ENCODE data around the gene ABHD16B. TPM values are rescaled to one million over a fixed set of nuclear protein-coding genes. Genes with fewer than 3 reads are reported as not detected.

The ABHD16B gene
- total RNA-seq, 1 donor, result not detected

DNA sequence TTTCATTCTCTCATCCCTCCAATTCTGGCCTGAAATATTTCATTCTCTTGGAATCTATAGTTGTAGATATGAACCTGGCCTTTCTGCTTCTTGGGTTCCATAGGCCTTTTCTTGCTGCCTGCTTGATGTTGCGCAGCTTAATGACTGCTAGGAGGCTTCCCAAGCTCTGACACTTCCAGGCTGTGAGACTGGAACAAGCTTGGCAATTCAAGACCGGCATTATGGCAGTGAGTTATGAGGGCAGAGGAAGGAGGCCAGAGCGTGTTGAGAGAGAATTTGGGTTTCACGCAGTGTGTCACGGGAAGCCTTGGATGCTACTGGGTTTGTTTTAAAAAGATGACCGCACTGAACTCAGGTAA, 32.7 kb downstream of the ABHD16B start:
- H3K27me3 ChIP-seq (ENCODE audit: insufficient read depth, low read length), result no peaks in the 10 kb centered on the region
- H3K79me2 ChIP-seq (ENCODE audit: insufficient read depth, low read length), result peaks cover 43% of the 10 kb centered on the region
- H4K20me1 ChIP-seq (ENCODE audit: insufficient read depth, low read length), result peaks cover 50% of the 10 kb centered on the region
- no peak overlapping the region for H2AFZ ChIP-seq (ENCODE audit: low read length)
- no peak for DNase-seq (ENCODE audit: insufficient read length, low spot score, missing footprints)
- H3K36me3 ChIP-seq (ENCODE audit: insufficient read depth, low read length), result peaks cover 44% of the 10 kb centered on the region
- peak overlapping the region; percentile 81 for H3K4me3 ChIP-seq (ENCODE audit: insufficient read depth, low read length)
- peak overlapping the region; percentile 93 for H3K4me2 ChIP-seq (ENCODE audit: insufficient read depth, low read length)
- TF ChIP-seq, protein P1, sequence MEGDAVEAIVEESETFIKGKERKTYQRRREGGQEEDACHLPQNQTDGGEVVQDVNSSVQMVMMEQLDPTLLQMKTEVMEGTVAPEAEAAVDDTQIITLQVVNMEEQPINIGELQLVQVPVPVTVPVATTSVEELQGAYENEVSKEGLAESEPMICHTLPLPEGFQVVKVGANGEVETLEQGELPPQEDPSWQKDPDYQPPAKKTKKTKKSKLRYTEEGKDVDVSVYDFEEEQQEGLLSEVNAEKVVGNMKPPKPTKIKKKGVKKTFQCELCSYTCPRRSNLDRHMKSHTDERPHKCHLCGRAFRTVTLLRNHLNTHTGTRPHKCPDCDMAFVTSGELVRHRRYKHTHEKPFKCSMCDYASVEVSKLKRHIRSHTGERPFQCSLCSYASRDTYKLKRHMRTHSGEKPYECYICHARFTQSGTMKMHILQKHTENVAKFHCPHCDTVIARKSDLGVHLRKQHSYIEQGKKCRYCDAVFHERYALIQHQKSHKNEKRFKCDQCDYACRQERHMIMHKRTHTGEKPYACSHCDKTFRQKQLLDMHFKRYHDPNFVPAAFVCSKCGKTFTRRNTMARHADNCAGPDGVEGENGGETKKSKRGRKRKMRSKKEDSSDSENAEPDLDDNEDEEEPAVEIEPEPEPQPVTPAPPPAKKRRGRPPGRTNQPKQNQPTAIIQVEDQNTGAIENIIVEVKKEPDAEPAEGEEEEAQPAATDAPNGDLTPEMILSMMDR (IDR thresholded peaks at IDR 0.05; ENCODE audit: extremely low read depth, low read depth, low read length), result no peak
- no peak overlapping the region for H3K27ac ChIP-seq (ENCODE audit: low read depth, low read length)
- no peaks in the 10 kb centered on the region for H3K9me3 ChIP-seq (ENCODE audit: low read depth, low read length)
- peaks cover 21% of the 10 kb centered on the region for H3K4me1 ChIP-seq (ENCODE audit: insufficient read depth, low read length)

DNA sequence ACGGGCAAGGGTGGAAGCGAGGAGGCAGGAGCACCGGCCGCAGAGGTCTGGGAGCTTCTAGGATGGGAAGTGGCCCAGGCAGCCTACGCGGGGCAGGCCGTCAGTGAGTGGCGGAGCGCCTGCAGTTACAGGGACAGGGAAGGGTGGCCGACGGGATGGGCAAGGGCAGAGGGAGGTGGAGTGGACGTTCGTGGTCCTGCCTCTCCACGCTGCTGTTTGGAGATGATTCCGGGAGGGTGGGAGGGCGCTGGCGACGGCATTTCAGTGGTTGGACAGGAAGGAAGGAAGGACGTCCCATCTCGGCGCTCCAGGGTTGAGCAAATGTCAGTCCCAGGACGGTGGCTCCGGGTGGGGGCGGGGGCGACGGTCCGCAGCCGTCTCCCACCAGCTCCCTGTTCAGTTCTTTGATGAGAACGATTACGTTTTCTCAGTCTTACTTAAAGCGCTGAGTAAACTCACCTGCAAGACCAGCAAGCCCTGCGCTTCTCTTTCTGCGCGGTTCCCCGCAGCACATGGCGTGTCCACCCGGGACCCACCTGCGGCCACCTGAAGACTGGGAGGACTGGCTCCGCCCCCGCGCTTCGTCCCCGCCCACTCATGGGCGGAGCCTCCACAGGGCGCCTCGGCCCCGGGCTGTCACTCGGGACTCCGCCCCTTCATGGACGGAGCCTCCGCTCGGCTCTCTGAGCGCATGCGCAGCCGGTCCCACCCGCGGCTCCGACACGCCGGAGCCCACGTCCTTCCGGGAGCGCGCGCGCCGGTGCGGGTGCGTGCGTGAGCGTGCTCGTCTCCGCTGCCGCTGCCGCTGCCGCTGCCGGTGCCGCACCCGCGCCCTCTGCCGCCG, 33.3 kb downstream of the ABHD16B start, which contains the start of gene DNAJC5:
TSS of gene DNAJC5 (plus strand) at position 769 of the 844 bp plus-strand sequence. CDS start 33,220 bp downstream, outside the sequence.
- Histone ChIP-seq H3K9me3 (ENCODE audit: low read depth, low read length) (no peaks in the 10 kb centered on the region), H3K79me2 (ENCODE audit: insufficient read depth, low read length) (peaks cover 44% of the 10 kb centered on the region), H3K4me3 (ENCODE audit: insufficient read depth, low read length) (peak within 1 kb of the TSS; percentile 81), H3K27ac (ENCODE audit: low read depth, low read length) (peak within 1 kb of the TSS; percentile 62), H2AFZ (ENCODE audit: low read length) (peak within 1 kb of the TSS; percentile 51), H3K4me2 (ENCODE audit: insufficient read depth, low read length) (peak within 1 kb of the TSS; percentile 93), H3K4me1 (ENCODE audit: insufficient read depth, low read length) (peaks cover 21% of the 10 kb centered on the region), H3K27me3 (ENCODE audit: insufficient read depth, low read length) (no peaks in the 10 kb centered on the region), H3K36me3 (ENCODE audit: insufficient read depth, low read length) (peaks cover 39% of the 10 kb centered on the region), H4K20me1 (ENCODE audit: insufficient read depth, low read length) (peaks cover 50% of the 10 kb centered on the region)
- peak; percentile 100 for DNase-seq (ENCODE audit: insufficient read length, low spot score, missing footprints)
- TF ChIP-seq, protein P1 (IDR thresholded peaks at IDR 0.05; ENCODE audit: extremely low read depth, low read depth, low read length), result no peak

DNA sequence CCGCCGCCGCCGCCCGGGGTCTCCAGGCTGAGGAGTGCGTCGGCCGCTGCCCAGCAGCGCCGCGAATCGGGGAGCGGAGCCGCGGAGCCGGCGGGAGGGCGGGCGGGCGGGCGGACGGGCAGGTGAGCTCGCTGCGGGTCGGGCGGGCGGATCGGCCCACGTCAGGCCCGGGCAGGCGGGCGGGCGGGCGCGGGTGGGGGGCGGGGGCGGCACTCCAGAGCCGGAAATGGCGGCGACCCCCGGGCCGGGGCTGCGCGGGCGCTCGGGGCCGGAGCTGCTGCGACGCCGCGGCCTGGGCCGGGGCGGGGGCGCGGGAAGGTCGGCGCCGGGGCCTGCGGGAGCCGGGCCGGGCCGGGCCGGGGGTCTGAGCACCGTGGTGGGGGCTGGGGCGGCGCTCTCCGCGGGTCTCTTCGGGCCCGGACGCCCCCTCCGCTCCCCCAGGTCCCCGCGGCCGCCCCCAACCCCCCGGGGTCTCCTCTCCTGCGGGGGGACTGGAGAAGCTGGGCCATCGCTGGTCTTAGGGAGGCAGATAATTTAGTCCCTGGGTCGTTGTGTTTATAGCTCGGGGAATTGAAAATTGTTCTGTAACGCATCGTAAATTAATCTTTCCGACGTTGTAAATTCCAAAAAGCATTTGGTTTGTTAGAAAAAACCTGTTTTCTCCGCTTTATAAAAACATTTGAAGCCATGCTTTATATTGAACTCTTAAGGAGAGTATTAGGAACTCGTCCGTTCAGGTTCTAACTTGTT, 34.1 kb downstream of the ABHD16B start:
- Histone ChIP-seq H3K4me1 (ENCODE audit: insufficient read depth, low read length) (peaks cover 15% of the 10 kb centered on the region), H3K4me2 (ENCODE audit: insufficient read depth, low read length) (peak overlapping the region; percentile 92), H3K9me3 (ENCODE audit: low read depth, low read length) (no peaks in the 10 kb centered on the region), H3K4me3 (ENCODE audit: insufficient read depth, low read length) (peak overlapping the region; percentile 81), H3K27ac (ENCODE audit: low read depth, low read length) (peak overlapping the region; percentile 62), H3K27me3 (ENCODE audit: insufficient read depth, low read length) (no peaks in the 10 kb centered on the region), H3K79me2 (ENCODE audit: insufficient read depth, low read length) (peaks cover 52% of the 10 kb centered on the region), H2AFZ (ENCODE audit: low read length) (no peak overlapping the region), H4K20me1 (ENCODE audit: insufficient read depth, low read length) (peaks cover 51% of the 10 kb centered on the region), H3K36me3 (ENCODE audit: insufficient read depth, low read length) (peaks cover 31% of the 10 kb centered on the region)
- TF ChIP-seq, protein P1 (IDR thresholded peaks at IDR 0.05; ENCODE audit: extremely low read depth, low read depth, low read length), result no peak
- no peak for DNase-seq (ENCODE audit: insufficient read length, low spot score, missing footprints)

DNA sequence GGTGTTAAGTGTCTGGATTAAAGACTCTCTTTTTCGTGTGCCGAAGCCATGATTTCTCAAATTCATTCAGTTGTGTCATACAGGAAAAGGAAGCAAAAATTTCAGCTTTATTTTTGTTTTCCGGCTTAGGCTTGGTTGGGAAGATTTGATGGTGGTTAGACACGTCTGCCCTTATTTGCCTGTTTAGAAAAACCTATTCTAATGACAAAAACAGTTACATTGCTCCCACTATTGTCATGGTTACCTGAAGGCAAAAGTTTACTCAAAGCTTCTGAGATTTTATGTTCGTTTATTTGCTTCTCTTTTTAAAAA, 34.6 kb downstream of the ABHD16B start:
- Histone ChIP-seq H4K20me1 (ENCODE audit: insufficient read depth, low read length) (peaks cover 52% of the 10 kb centered on the region), H3K9me3 (ENCODE audit: low read depth, low read length) (no peaks in the 10 kb centered on the region), H3K27ac (ENCODE audit: low read depth, low read length) (peak overlapping the region; percentile 62), H2AFZ (ENCODE audit: low read length) (no peak overlapping the region), H3K79me2 (ENCODE audit: insufficient read depth, low read length) (peaks cover 54% of the 10 kb centered on the region), H3K4me2 (ENCODE audit: insufficient read depth, low read length) (peak overlapping the region; percentile 92), H3K4me1 (ENCODE audit: insufficient read depth, low read length) (peaks cover 15% of the 10 kb centered on the region), H3K27me3 (ENCODE audit: insufficient read depth, low read length) (no peaks in the 10 kb centered on the region), H3K4me3 (ENCODE audit: insufficient read depth, low read length) (peak overlapping the region; percentile 71), H3K36me3 (ENCODE audit: insufficient read depth, low read length) (peaks cover 25% of the 10 kb centered on the region)
- DNase-seq (ENCODE audit: insufficient read length, low spot score, missing footprints), result peak; percentile 83
- TF ChIP-seq, protein P1 (IDR thresholded peaks at IDR 0.05; ENCODE audit: extremely low read depth, low read depth, low read length), result no peak
